Measurements from ENCODE around the gene SV2C.

Gene SV2C

GRCh38 chr5:76389513-76390154 lies 306.5 kb downstream of the SV2C start:
- no peak for FAIRE-seq
- DNase-seq (ENCODE audit: extremely low spot score, insufficient read length, low read depth), result no peak

- no peak for DNase-seq (ENCODE audit: extremely low spot score, insufficient read length, low read depth)
- FAIRE-seq, result no peak
Observed at GRCh38 chr5:76391014-76391413, 307.8 kb downstream of the SV2C start.

GRCh38 chr5:76393035-76393680 lies 310.0 kb downstream of the SV2C start:
- FAIRE-seq, result no peak
- DNase-seq (ENCODE audit: extremely low spot score, insufficient read length, low read depth), result no peak

- FAIRE-seq, result no peak
- DNase-seq (ENCODE audit: extremely low spot score, insufficient read length, low read depth), result no peak
Observed at GRCh38 chr5:76397200-76397599, 314.0 kb downstream of the SV2C start.

GRCh38 chr5:76399268-76399667 lies 316.1 kb downstream of the SV2C start:
- DNase-seq (ENCODE audit: extremely low spot score, insufficient read length, low read depth) (no peak), FAIRE-seq (no peak)

- no peak for DNase-seq (ENCODE audit: extremely low spot score, insufficient read length, low read depth)
- no peak for FAIRE-seq
Observed at GRCh38 chr5:76400466-76400865, 317.3 kb downstream of the SV2C start.

GRCh38 chr5:76401801-76402250 lies 318.6 kb downstream of the SV2C start:
- no peak for DNase-seq (ENCODE audit: extremely low spot score, insufficient read length, low read depth)
- peak; percentile 73 for FAIRE-seq

GRCh38 chr5:76402251-76402885 lies 319.2 kb downstream of the SV2C start:
- FAIRE-seq (peak; percentile 94), DNase-seq (ENCODE audit: extremely low spot score, insufficient read length, low read depth) (peak; percentile 61)

- DNase-seq (ENCODE audit: extremely low spot score, insufficient read length, low read depth) (peak; percentile 64), FAIRE-seq (no peak)
Observed at GRCh38 chr5:76402886-76403765, 319.9 kb downstream of the SV2C start, which contains the start of gene IQGAP2. Gene IQGAP2 (plus strand): TSS chr5:76403285. CDS start chr5:76403546, 261 bp downstream.

Measured in GM18507 (cell line).